H1 (cell line): ENCODE results near the gene SLC7A9. TPM values are rescaled to one million over a fixed set of nuclear protein-coding genes. Genes with fewer than 3 reads are reported as not detected.

Experiments used
- ATF2 ChIP-seq: IDR thresholded peaks from 2 replicates; pipeline ENCODE4 v1.6.1; 2012; ENCODE audit warnings: low read length, inconsistent platforms
- BCL11A ChIP-seq, 2 experiments: IDR thresholded peaks; one replicate each; pipeline ENCODE4 v1.6.1; 2011; ENCODE audit warnings: low read depth in 2 of 2, low read length in 2 of 2, mild to moderate bottlenecking in 2 of 2
- CHD1 ChIP-seq: IDR thresholded peaks from 2 replicates; pipeline ENCODE4 v1.6.1; 2012; ENCODE audit warnings: low read depth, low read length, improper control_type of control experiment
- CREB1 ChIP-seq: IDR thresholded peaks from 2 replicates; pipeline ENCODE4 v1.6.1; 2012; ENCODE audit warnings: inconsistent platforms
- HDAC6 ChIP-seq: IDR thresholded peaks from one replicate; pipeline ENCODE4 v1.7.1; 2012; ENCODE audit warnings: low read depth, mild to moderate bottlenecking, inconsistent platforms, low read length, moderate library complexity
- POLR2A ChIP-seq, 2 experiments: IDR thresholded peaks; 1 replicate in 1 of 2; 2 replicates in 1 of 2; pipeline ENCODE4 v1.6.1; 2011; ENCODE audit warnings: low read depth in 2 of 2, low read length in 2 of 2, mild to moderate bottlenecking in 2 of 2; ENCODE audit errors: control extremely low read depth in 1 of 2
- RFX5 ChIP-seq: IDR thresholded peaks from 2 replicates; pipeline ENCODE4 v1.6.1; 2011; ENCODE audit warnings: low read depth, low read length, improper control_type of control experiment, borderline replicate concordance
- TEAD4 ChIP-seq: IDR thresholded peaks from 2 replicates; pipeline ENCODE4 v1.6.1; 2012; ENCODE audit warnings: low read depth, low read length, inconsistent platforms, mixed read lengths
- YY1 ChIP-seq: IDR thresholded peaks from 2 replicates; pipeline ENCODE4 v1.6.1; 2011; ENCODE audit warnings: low read depth, mild to moderate bottlenecking, low read length
- polyA plus RNA-seq, 7 experiments: library from polyadenylated mRNA; depleted of rRNA in 3 of 7; stranded (reverse) in 5 of 7; unstranded in 2 of 7; fragments of >200 nt in 5 of 7; fragments of 200-250 nt in 2 of 7; gene quantifications; 1 replicate in 5 of 7; 2 replicates in 1 of 7; 4 replicates in 1 of 7; pipeline versions ENCODE4 v1.2.1 to v1.2.3, GENCODE V29; 2011 to 2013; ENCODE audit warnings: missing spikeins in 2 of 7, mixed read lengths in 2 of 7
- total RNA-seq: library from RNA; stranded (reverse); fragmentation: NEBNext Ultra II Directional; extraction: Animal tissue kit (Norgen Biotek cat#: 25700); gene quantifications from 2 replicates; pipeline ENCODE4 v1.2.1, GENCODE V29; 2021
- TF ChIP-seq, protein P1 (sequence below): fragments of 300-600 bp; sonication (generic); IDR thresholded peaks from 2 replicates; pipeline ENCODE4 v1.7.1; 2012; ENCODE audit warnings: low read length, moderate library complexity, mild to moderate bottlenecking, inconsistent platforms; ENCODE audit not compliant: insufficient replicate concordance
- TF ChIP-seq, protein P2 (sequence below): IDR thresholded peaks from 2 replicates; pipeline ENCODE4 v1.6.1; 2011; ENCODE audit warnings: low read depth, mild to moderate bottlenecking, low read length; ENCODE audit not compliant: insufficient read depth

SLC7A9 gene
- total and polyA plus RNA-seq, 2 of the 8 experiments (the other 6 are each of a cell fraction or from before 2014, with no cell fraction given) = 0.15 TPM; not detected in 1

DNA sequence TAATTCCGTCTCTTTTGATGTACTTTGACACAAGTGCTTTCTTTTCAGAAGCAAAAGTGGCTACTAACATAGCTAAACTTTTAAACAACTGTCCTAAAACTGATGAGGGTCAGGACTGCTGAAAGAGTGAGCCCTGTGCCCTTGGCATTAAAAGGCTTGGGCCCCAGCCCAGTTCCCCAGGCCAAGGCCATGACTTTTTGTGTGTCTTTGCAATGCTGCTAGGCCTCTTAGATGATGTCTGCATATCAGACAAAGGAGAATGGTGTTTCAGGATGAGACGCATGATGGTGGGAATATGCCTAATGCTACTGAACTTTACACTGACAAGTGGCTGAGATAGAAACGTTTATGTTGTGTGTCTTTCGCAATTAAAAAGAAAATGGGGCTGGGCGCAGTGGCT, 38.0 kb downstream of the SLC7A9 start (continued):
- TF ChIP-seq, protein P1, sequence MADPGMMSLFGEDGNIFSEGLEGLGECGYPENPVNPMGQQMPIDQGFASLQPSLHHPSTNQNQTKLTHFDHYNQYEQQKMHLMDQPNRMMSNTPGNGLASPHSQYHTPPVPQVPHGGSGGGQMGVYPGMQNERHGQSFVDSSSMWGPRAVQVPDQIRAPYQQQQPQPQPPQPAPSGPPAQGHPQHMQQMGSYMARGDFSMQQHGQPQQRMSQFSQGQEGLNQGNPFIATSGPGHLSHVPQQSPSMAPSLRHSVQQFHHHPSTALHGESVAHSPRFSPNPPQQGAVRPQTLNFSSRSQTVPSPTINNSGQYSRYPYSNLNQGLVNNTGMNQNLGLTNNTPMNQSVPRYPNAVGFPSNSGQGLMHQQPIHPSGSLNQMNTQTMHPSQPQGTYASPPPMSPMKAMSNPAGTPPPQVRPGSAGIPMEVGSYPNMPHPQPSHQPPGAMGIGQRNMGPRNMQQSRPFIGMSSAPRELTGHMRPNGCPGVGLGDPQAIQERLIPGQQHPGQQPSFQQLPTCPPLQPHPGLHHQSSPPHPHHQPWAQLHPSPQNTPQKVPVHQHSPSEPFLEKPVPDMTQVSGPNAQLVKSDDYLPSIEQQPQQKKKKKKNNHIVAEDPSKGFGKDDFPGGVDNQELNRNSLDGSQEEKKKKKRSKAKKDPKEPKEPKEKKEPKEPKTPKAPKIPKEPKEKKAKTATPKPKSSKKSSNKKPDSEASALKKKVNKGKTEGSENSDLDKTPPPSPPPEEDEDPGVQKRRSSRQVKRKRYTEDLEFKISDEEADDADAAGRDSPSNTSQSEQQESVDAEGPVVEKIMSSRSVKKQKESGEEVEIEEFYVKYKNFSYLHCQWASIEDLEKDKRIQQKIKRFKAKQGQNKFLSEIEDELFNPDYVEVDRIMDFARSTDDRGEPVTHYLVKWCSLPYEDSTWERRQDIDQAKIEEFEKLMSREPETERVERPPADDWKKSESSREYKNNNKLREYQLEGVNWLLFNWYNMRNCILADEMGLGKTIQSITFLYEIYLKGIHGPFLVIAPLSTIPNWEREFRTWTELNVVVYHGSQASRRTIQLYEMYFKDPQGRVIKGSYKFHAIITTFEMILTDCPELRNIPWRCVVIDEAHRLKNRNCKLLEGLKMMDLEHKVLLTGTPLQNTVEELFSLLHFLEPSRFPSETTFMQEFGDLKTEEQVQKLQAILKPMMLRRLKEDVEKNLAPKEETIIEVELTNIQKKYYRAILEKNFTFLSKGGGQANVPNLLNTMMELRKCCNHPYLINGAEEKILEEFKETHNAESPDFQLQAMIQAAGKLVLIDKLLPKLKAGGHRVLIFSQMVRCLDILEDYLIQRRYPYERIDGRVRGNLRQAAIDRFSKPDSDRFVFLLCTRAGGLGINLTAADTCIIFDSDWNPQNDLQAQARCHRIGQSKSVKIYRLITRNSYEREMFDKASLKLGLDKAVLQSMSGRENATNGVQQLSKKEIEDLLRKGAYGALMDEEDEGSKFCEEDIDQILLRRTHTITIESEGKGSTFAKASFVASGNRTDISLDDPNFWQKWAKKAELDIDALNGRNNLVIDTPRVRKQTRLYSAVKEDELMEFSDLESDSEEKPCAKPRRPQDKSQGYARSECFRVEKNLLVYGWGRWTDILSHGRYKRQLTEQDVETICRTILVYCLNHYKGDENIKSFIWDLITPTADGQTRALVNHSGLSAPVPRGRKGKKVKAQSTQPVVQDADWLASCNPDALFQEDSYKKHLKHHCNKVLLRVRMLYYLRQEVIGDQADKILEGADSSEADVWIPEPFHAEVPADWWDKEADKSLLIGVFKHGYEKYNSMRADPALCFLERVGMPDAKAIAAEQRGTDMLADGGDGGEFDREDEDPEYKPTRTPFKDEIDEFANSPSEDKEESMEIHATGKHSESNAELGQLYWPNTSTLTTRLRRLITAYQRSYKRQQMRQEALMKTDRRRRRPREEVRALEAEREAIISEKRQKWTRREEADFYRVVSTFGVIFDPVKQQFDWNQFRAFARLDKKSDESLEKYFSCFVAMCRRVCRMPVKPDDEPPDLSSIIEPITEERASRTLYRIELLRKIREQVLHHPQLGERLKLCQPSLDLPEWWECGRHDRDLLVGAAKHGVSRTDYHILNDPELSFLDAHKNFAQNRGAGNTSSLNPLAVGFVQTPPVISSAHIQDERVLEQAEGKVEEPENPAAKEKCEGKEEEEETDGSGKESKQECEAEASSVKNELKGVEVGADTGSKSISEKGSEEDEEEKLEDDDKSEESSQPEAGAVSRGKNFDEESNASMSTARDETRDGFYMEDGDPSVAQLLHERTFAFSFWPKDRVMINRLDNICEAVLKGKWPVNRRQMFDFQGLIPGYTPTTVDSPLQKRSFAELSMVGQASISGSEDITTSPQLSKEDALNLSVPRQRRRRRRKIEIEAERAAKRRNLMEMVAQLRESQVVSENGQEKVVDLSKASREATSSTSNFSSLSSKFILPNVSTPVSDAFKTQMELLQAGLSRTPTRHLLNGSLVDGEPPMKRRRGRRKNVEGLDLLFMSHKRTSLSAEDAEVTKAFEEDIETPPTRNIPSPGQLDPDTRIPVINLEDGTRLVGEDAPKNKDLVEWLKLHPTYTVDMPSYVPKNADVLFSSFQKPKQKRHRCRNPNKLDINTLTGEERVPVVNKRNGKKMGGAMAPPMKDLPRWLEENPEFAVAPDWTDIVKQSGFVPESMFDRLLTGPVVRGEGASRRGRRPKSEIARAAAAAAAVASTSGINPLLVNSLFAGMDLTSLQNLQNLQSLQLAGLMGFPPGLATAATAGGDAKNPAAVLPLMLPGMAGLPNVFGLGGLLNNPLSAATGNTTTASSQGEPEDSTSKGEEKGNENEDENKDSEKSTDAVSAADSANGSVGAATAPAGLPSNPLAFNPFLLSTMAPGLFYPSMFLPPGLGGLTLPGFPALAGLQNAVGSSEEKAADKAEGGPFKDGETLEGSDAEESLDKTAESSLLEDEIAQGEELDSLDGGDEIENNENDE = no peak
- TF ChIP-seq, protein P2, sequence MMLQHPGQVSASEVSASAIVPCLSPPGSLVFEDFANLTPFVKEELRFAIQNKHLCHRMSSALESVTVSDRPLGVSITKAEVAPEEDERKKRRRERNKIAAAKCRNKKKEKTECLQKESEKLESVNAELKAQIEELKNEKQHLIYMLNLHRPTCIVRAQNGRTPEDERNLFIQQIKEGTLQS = no peak
- TF ChIP-seq TEAD4 = no peak
- TF ChIP-seq YY1 = no peak
- TF ChIP-seq CHD1 = no peak
- no peak for TF ChIP-seq POLR2A (IDR thresholded peaks at IDR 0.05; ENCODE audit: control extremely low read depth in 1 of 2, low read depth in 2 of 2, low read length in 2 of 2)
- no peak for TF ChIP-seq HDAC6
- TF ChIP-seq CREB1 = no peak
- no peak for TF ChIP-seq BCL11A (IDR thresholded peaks at IDR 0.05; ENCODE audit: low read depth in 2 of 2, low read length in 2 of 2)
- TF ChIP-seq RFX5 = no peak
- no peak for TF ChIP-seq ATF2
